Stimulated activated naive CD8-positive, alpha-beta T cell treated with anti-CD3 and anti-CD28 coated beads, Interleukin-15, Interleukin-2, amounts not matched to agents 100 ng/mL and 50 ng/mL, for 24 hours (primary cell): ENCODE measurements around the gene HK3.

Experiments
- H3K27ac Mint-ChIP-seq: one replicate; pipeline ENCODE4 v1.8.0; 2021; ENCODE audit warnings: mild to moderate bottlenecking, mixed read lengths
- H3K27me3 Mint-ChIP-seq: one replicate; pipeline ENCODE4 v1.8.0; 2021; ENCODE audit warnings: mixed read lengths
- H3K36me3 Mint-ChIP-seq: one replicate; pipeline ENCODE4 v1.8.0; 2021; ENCODE audit warnings: low read depth, mixed read lengths
- H3K4me1 Mint-ChIP-seq: one replicate; pipeline ENCODE4 v1.8.0; 2021; ENCODE audit warnings: low read depth, mixed read lengths
- H3K4me3 Mint-ChIP-seq: one replicate; pipeline ENCODE4 v1.8.0; 2021; ENCODE audit warnings: mild to moderate bottlenecking, mixed read lengths
- H3K9me3 Mint-ChIP-seq: one replicate; pipeline ENCODE4 v1.8.0; 2021; ENCODE audit warnings: mixed read lengths

HK3 gene, protein sequence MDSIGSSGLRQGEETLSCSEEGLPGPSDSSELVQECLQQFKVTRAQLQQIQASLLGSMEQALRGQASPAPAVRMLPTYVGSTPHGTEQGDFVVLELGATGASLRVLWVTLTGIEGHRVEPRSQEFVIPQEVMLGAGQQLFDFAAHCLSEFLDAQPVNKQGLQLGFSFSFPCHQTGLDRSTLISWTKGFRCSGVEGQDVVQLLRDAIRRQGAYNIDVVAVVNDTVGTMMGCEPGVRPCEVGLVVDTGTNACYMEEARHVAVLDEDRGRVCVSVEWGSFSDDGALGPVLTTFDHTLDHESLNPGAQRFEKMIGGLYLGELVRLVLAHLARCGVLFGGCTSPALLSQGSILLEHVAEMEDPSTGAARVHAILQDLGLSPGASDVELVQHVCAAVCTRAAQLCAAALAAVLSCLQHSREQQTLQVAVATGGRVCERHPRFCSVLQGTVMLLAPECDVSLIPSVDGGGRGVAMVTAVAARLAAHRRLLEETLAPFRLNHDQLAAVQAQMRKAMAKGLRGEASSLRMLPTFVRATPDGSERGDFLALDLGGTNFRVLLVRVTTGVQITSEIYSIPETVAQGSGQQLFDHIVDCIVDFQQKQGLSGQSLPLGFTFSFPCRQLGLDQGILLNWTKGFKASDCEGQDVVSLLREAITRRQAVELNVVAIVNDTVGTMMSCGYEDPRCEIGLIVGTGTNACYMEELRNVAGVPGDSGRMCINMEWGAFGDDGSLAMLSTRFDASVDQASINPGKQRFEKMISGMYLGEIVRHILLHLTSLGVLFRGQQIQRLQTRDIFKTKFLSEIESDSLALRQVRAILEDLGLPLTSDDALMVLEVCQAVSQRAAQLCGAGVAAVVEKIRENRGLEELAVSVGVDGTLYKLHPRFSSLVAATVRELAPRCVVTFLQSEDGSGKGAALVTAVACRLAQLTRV

DNA sequence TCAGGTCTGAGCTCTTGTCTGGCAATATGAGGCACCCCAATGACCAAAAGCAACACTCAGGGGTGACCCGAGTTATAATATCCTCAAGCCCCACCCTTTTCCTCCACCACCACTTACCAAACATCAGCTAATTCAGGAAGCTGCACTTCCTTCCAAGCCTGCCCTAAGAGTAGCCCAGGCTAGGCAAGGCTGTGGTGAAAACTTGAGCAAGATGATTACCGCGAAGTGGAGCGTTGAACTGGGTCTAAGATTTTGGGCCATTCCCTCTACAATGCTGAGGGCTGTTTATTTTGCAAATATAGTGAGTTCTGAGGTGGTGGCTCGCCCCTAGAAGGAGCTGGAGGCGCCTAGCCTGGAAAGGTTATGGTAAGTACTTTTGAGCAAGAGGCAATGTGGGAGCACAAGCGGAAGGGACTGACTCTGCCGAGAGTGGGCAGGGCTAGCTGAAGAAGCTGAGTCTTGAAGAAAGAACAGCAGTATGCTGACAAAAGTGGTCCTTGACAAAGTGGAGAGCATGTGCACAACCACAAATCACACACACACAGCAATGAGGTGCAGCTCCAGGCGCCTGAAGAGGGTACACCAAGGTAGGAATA lies at the start of gene HK3:
Gene HK3 (minus strand): TSS at position 51 of the 596 bp plus-strand sequence. CDS start 3,187 bp downstream, outside the sequence.
- peaks cover 10% of the 10 kb centered on the region for H3K27me3 Mint-ChIP-seq
- H3K9me3 Mint-ChIP-seq, result no peaks in the 10 kb centered on the region
- H3K4me1 Mint-ChIP-seq, result peaks cover 51% of the 10 kb centered on the region
- peaks cover 30% of the 10 kb centered on the region for H3K36me3 Mint-ChIP-seq
- H3K4me3 Mint-ChIP-seq, result no peak within 1 kb of the TSS
- peak within 1 kb of the TSS; percentile 2 for H3K27ac Mint-ChIP-seq

DNA sequence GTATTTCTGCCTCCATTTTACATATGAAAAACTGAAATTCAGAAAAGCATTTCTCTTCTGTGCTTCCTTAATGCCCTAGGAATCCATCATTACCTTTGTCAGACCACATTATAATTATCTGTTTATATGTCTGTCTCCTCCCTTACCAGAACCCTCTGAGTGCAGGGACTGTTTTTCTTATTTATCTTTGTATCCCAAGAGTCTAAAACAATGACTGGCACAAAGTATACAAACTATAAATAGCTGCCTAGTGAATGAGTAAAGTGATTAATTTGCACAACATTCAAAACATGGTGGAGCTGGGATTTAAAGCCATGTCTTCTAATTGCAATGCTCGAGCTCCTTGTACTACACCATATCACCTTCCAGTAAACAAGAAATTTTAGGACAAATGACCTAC lies 49.3 kb upstream of the HK3 start:
- Mint-ChIP-seq H3K9me3 (no peaks in the 10 kb centered on the region), H3K36me3 (peaks cover 69% of the 10 kb centered on the region), H3K4me1 (no peaks in the 10 kb centered on the region), H3K27ac (no peak overlapping the region), H3K4me3 (no peak overlapping the region), H3K27me3 (no peaks in the 10 kb centered on the region)

DNA sequence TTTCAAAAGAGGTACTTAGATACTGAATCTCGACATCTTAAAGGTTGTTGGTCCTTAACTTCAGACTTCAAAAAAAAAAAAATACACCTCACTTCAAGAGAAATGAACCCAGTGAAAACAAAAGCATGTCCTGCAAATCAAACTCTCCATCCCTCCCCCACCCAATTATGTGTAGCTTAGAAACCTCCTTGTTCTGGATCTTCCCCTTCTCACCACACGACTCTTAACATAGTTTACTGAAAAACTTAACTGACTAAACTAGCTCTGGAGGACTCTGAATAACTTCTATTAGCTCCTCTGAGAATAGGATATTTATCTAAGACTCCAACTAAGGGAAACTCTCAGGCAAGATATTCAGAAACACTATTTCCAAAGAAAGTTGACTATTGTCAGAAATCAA lies 48.7 kb upstream of the HK3 start:
- no peaks in the 10 kb centered on the region for H3K4me1 Mint-ChIP-seq
- no peaks in the 10 kb centered on the region for H3K9me3 Mint-ChIP-seq
- no peak overlapping the region for H3K27ac Mint-ChIP-seq
- no peaks in the 10 kb centered on the region for H3K27me3 Mint-ChIP-seq
- H3K4me3 Mint-ChIP-seq, result no peak overlapping the region
- peaks cover 69% of the 10 kb centered on the region for H3K36me3 Mint-ChIP-seq

DNA sequence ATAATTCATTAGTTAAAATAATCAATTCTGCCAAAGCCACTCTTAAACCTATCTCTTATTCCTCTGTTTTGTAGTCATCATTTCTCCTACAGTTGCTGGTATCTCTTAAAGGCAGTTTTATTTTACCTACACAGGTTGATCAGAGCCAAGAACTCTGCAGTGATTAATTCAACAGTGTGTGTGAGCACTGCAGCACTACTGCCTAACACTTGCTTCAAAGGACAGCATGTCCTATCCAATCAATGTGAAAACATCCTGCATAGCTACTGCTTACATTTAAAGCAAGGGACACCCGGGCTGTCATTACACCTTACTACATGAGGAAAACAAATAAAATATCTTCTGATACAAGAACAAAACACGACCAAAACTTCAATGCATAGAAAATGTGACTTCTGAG lies 45.1 kb upstream of the HK3 start:
- no peaks in the 10 kb centered on the region for H3K9me3 Mint-ChIP-seq
- peaks cover 65% of the 10 kb centered on the region for H3K36me3 Mint-ChIP-seq
- H3K4me3 Mint-ChIP-seq, result no peak overlapping the region
- no peaks in the 10 kb centered on the region for H3K27me3 Mint-ChIP-seq
- H3K4me1 Mint-ChIP-seq, result no peaks in the 10 kb centered on the region
- peak overlapping the region; percentile 18 for H3K27ac Mint-ChIP-seq

DNA sequence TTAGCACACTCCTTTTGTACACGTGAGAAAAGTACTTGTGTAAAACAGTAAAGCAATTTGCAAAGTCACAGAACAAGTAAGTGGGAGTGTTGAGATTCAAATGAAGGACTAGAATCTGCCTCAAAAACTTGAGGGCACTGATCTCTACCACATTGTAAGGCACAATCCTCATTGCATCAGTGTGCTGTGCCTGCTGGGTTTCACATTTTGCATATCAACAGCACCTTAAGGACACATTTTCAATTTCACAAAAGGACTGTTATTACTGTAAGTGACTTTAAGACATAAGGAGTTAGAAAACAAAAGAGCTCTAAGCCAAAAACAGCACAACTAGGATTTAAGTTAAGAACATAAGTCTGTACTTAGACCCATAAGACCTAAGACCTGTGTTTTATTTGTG lies 44.7 kb upstream of the HK3 start:
- H3K4me1 Mint-ChIP-seq, result no peaks in the 10 kb centered on the region
- H3K36me3 Mint-ChIP-seq, result peaks cover 63% of the 10 kb centered on the region
- no peak overlapping the region for H3K4me3 Mint-ChIP-seq
- H3K9me3 Mint-ChIP-seq, result no peaks in the 10 kb centered on the region
- H3K27ac Mint-ChIP-seq, result no peak overlapping the region
- no peaks in the 10 kb centered on the region for H3K27me3 Mint-ChIP-seq

DNA sequence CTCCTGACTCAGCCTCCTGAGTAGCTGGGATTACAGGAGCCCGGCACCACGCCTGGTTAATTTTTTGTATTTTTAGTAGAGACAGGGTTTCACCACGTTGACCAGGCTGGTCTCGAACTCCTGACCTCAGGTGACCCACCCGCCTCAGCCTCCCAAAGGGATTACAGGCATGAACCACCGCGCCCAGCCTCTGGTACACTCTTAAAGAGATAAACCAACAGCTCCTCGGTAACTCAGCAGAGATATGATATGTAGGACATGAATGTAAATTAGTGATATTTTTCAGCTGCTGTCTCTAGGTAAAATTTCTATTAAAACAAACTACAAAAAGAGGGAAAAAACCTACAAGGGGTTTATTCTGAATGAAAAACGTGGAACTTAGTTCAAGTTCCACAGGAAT lies 42.8 kb upstream of the HK3 start:
- no peak overlapping the region for H3K27ac Mint-ChIP-seq
- no peaks in the 10 kb centered on the region for H3K9me3 Mint-ChIP-seq
- no peaks in the 10 kb centered on the region for H3K4me1 Mint-ChIP-seq
- no peaks in the 10 kb centered on the region for H3K27me3 Mint-ChIP-seq
- H3K36me3 Mint-ChIP-seq, result peaks cover 67% of the 10 kb centered on the region
- no peak overlapping the region for H3K4me3 Mint-ChIP-seq

DNA sequence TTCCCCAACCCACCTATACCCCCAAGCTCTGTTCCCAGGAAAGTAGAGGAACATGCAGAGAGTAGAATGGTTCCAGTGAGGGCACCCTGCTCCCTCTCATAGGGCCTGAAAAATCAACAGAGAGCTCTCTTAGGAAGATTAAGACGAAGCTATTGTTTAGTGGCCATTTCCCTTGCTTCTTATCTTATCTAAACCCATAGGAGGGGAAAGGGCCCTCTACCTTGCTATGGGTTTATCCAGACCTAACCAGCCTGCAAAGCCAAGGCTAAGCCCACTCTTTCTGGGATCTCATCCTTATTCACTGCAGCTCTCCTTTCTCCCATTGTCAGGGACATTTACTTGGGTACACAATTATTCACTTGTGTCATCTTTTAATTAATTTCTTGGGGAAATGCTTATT lies 39.3 kb upstream of the HK3 start:
- no peaks in the 10 kb centered on the region for H3K9me3 Mint-ChIP-seq
- peaks cover 65% of the 10 kb centered on the region for H3K36me3 Mint-ChIP-seq
- H3K4me3 Mint-ChIP-seq, result no peak overlapping the region
- peak overlapping the region; percentile 70 for H3K27ac Mint-ChIP-seq
- H3K4me1 Mint-ChIP-seq, result peaks cover 23% of the 10 kb centered on the region
- H3K27me3 Mint-ChIP-seq, result no peaks in the 10 kb centered on the region

DNA sequence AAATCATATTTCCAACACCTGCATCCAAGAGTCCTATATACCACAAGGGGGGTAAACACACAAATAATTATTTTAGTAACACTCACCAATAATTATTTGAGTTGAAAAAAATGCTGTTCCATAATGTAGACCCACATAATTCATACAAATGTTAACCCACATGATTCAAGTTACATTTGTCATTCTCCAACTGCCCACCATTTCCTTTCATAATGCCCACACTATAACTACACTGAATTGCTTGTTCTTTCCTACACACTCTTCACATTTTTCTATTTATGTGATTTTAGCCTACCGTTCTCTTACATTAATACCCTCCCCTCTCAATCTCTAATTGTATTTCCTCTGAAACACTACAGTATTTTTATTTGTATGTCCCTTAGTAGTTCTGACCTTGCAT lies 35.9 kb upstream of the HK3 start:
- peaks cover 30% of the 10 kb centered on the region for H3K4me1 Mint-ChIP-seq
- peak overlapping the region; percentile 0 for H3K4me3 Mint-ChIP-seq
- peaks cover 68% of the 10 kb centered on the region for H3K36me3 Mint-ChIP-seq
- no peaks in the 10 kb centered on the region for H3K27me3 Mint-ChIP-seq
- H3K27ac Mint-ChIP-seq, result peak overlapping the region; percentile 77
- no peaks in the 10 kb centered on the region for H3K9me3 Mint-ChIP-seq

DNA sequence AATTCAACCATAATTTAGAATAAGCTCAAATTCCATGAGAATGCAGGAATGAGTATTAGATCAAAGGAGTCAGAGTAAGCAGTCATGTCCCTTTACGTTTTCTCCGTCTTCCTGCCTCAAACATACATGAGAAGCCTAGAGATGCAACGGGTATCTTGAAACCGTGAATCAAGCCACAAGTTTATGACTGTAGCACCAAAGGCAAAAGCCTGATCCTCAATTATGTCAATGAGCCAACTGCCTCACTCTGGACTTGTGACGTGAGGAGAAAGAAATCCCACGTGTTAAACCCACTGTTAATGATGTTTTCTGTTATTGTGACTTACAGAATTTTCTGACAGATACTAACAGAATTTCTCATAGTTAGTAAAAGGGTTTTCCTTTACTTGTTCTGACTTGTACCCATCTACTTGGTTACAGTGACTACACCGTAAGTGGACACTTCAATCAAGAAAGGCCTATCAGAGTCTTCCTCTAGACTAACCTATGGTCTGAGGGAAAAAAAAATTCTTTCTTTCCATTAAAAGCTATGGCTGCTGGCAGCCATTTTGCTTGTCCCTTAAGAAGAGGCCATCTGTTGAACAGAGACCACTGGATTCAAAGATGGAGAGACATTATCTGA lies 35.3 kb upstream of the HK3 start:
- Mint-ChIP-seq H3K4me1 (peaks cover 35% of the 10 kb centered on the region), H3K36me3 (peaks cover 70% of the 10 kb centered on the region), H3K27ac (peak overlapping the region; percentile 77), H3K9me3 (no peaks in the 10 kb centered on the region), H3K27me3 (no peaks in the 10 kb centered on the region), H3K4me3 (peak overlapping the region; percentile 0)

DNA sequence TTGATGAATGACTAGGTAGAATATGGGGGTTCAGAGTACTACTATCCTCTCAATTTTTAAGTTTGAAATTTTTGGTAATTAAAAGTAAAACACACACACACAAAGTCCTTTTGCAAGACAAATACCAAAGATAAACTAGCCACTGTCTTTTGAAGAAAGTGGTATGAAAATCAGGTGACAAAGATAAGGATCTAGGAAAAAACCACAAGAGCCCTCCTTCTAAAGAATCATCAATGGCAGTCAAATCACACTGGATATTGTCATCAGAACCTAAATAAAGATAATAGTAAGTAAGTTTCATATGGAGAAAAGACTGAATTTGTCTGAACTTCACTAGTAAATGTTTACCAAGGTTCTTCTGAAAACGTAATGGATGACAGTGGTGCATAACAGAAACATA lies 30.5 kb upstream of the HK3 start:
- peaks cover 43% of the 10 kb centered on the region for H3K36me3 Mint-ChIP-seq
- no peaks in the 10 kb centered on the region for H3K9me3 Mint-ChIP-seq
- no peak overlapping the region for H3K4me3 Mint-ChIP-seq
- no peak overlapping the region for H3K27ac Mint-ChIP-seq
- H3K4me1 Mint-ChIP-seq, result peaks cover 18% of the 10 kb centered on the region
- no peaks in the 10 kb centered on the region for H3K27me3 Mint-ChIP-seq

DNA sequence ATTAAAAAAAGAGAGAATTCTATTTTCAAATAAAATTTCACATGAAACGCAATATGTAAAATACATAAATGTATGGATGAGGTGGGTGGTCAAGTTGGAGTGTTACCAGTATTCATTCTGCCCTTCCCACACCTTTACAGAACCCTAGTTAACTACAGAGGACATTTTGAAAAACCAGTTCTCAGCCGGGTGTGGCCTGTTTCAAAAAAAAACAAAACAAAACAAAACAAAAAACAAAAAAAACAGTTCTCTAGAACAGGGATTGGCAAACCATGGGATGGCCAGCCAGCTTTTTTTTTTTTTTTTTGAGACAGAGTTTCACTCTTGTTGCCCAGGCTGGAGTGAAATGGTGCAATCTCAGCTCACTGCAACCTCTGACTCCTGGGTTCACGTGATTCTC lies 28.4 kb upstream of the HK3 start:
- H3K27ac Mint-ChIP-seq, result no peak overlapping the region
- H3K27me3 Mint-ChIP-seq, result no peaks in the 10 kb centered on the region
- peaks cover 35% of the 10 kb centered on the region for H3K36me3 Mint-ChIP-seq
- peaks cover 13% of the 10 kb centered on the region for H3K4me1 Mint-ChIP-seq
- no peak overlapping the region for H3K4me3 Mint-ChIP-seq
- no peaks in the 10 kb centered on the region for H3K9me3 Mint-ChIP-seq

DNA sequence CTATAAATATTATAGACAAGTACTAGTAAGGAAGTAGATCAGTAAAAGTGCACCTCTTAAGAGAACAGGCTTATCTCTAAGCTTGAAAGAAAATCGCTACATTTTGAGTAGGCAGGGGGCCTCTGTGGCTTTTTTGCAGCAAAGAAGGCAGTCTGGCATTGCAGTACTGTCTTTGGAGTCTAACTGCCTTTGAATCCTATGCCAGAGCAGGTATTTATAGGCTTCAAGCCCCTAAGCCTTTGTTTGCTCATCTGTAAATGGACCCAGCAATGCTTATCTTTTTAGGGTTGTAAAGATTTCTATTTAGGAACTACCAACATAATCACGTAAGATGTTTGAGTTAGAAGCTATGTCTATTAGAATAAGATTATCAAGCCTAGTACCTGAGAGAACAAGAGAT lies 23.7 kb upstream of the HK3 start:
- Mint-ChIP-seq H3K27me3 (no peaks in the 10 kb centered on the region), H3K27ac (no peak overlapping the region), H3K4me3 (no peak overlapping the region), H3K4me1 (no peaks in the 10 kb centered on the region), H3K9me3 (no peaks in the 10 kb centered on the region), H3K36me3 (peaks cover 49% of the 10 kb centered on the region)

DNA sequence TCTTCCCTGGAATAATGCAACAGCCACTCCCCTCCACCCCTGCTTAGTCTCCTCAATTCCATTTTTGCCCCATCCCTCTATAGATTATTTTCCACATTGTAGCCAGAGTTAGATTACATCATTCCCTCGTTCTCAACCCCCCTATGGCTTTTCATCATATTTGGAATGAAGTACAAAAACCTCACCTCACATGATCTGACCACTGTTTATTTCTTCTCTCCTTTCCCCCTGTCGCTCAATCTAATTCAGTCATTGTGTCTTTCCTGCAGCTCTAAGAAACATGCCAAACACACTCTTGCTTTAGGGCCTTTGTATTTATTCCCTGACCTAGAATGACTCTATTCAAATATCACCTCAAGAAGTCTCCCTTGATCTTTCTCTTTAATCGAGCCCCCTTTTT lies 22.6 kb upstream of the HK3 start:
- H3K9me3 Mint-ChIP-seq, result no peaks in the 10 kb centered on the region
- H3K4me3 Mint-ChIP-seq, result no peak overlapping the region
- H3K36me3 Mint-ChIP-seq, result peaks cover 48% of the 10 kb centered on the region
- no peak overlapping the region for H3K27ac Mint-ChIP-seq
- H3K27me3 Mint-ChIP-seq, result no peaks in the 10 kb centered on the region
- H3K4me1 Mint-ChIP-seq, result peaks cover 4% of the 10 kb centered on the region

DNA sequence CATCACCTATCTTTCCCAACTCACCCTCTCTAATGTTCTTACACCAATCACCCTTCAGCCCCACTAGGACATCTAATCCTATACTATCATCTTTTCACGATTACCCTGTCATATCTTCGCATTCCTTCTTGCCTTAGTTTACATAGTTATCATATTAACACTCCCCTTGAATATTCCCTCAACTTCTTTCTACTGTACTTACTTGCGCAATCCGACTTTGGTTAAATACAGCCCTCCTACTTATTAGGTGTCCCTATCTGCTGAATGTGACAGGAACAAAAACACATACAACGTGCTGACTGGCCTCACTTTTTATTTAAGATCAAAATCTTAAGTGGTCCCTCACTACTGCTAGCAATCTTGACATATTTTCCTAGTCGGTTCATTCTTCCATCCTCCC lies 19.5 kb upstream of the HK3 start:
- Mint-ChIP-seq H3K36me3 (peaks cover 63% of the 10 kb centered on the region), H3K27ac (no peak overlapping the region)

DNA sequence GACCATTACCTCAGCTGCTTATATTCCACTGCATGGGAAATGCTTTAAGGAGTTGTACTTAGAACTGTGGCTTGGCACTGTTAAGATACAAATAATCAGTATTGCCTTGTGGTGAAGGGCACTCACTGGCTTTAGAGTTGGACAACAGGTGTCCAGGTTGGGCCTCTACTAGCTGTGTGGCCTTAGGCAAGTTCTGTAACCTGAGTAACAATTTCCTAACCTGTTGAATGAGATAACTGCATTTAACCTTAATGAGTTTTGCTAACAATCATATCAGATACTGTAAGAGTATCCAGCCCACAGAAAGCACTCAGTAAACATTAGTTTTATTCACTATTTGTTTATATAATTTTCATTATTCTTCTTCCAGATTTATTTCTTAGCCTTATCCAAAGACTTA lies 17.2 kb upstream of the HK3 start:
- peaks cover 19% of the 10 kb centered on the region for H3K4me1 Mint-ChIP-seq

More for the DNA sequence above, 19.5 kb upstream of the HK3 start:
- H3K4me1 Mint-ChIP-seq, result peaks cover 16% of the 10 kb centered on the region
- H3K4me3 Mint-ChIP-seq, result no peak overlapping the region
- H3K27me3 Mint-ChIP-seq, result no peaks in the 10 kb centered on the region
- H3K9me3 Mint-ChIP-seq, result no peaks in the 10 kb centered on the region

More for the DNA sequence above, 17.2 kb upstream of the HK3 start:
- Mint-ChIP-seq H3K27ac (no peak overlapping the region), H3K27me3 (no peaks in the 10 kb centered on the region), H3K36me3 (peaks cover 62% of the 10 kb centered on the region), H3K4me3 (no peak overlapping the region), H3K9me3 (no peaks in the 10 kb centered on the region)
